Measurements from ENCODE around the gene DPPA3.
"Not testable (repeated sequence)": the region's sequence is repeated elsewhere in the genome, so short reads cannot be mapped to it uniquely, and the experiment has no call there.

Gene DPPA3

DNA sequence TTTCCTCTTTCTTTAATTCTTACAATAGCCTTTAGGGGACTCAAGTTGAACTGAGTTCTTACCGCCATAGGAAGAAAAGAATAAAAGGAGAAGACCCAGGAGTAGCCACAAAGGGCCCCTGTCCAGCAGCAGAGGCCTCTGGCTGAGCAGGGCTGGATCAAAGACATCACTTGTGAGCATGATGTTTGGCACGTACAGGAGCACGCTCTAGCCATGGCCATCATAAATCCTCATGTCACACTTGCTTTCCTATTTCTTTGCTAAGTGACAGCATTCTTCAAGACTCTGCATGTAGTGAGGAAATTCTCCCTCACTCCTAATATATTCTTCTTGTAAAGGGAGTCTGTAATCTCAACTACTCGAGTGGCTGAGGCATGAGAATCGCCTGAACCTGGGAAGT is 20.3 kb downstream of the DPPA3 start:
- DNase-seq: no peak

DNA sequence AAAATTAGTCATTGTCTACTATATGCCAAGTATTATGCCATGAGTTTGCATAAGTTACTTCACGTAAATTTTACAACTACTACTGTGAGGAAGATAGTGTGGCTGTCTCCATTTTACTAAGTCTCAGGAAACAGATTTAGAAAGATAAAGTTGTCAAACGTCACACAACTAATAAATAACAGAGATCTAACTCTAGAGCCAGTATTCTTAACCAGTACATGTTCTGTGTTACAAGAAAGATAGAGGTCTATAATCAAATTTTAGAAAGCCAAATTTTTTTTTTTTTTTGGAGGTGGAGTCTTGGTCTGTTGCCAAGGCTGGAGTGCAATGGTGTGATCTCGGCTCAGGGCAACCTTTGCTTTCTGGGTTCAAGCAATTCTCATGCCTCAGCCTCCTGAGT is 21.8 kb downstream of the DPPA3 start:
- no peak for DNase-seq

DNA sequence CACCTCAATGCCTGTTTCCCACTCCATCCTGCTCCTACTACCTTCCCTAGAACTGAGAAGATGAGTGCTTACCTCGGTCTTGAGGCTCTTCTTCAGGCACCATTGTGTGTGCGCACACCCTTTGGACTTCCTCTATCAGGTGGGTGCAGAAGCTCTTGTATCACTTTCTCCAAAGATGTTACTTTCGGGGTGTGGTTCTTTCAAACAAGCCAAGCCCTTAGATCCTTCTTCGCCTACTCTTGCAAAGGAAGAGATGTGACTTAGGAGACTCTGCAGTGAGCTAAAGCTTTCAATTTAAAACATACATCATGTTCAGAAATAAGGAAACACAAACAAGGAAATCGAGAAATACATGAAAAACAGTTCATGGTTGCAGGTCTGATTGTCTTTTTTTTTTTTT is 36.0 kb downstream of the DPPA3 start, which contains the start of gene CLEC4C:
Gene CLEC4C (minus strand): TSS at position 130 of the 400 bp plus-strand sequence. CDS start 27 bp downstream, at position 103.
- no peak for DNase-seq

DNA sequence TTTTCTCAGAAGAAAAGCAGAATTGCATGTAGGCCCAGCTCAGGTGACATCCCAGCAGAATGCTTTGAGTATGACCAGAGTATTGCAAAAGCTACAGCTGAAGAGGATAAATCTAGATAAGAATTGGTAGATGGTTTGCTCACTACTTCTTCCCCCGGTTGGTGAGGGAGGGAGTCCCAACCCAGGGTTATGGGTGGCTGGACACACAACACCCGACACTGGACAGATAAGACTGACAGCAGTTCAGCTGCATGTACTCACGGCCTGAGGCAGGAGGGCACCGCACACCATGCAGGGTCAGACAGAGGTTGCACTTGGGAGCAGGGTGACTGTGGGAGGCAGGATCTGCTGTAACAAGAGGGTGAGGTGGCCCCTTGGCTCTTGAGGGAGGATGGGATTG is 37.6 kb downstream of the DPPA3 start:
- no peak for DNase-seq

DNA sequence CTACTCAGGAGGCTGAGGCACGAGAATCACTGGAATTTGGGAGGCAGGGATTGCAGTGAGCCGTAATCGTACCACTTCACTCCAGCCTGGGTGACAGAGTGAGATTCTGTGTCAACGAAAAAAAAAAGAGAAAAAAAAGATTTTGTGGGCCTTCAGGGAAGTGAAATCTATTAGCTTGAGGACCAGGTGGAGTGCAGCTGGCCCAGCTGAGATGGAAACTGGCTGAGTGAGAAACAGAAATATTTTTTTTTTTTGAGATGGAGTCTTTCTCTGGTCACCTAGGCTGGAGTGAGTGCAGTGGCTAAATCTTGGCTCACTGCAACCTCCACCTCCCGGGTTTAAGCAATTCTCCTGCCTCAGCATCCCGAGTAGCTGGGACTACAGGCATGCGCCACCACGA is 38.2 kb downstream of the DPPA3 start:
- no peak for DNase-seq

DNA sequence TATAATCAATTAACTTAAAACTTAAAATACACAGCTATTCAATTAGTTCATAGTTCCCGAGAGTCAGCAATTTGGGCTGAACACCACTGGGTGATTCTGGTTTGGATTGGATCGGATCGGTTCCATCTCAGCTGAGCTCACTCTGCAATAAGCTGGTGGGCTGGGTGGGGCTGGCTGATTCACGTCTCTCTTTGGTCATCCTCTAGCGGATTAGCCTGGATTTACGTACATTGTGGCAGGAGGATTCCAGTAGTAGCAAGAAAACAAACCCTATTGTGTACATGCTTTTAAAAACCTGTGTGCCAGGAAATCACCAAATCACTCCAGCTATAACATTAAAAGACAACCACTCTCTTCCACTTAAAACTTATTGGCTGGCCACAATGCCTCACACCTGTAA is 39.1 kb downstream of the DPPA3 start:
- DNase-seq: no peak

DNA sequence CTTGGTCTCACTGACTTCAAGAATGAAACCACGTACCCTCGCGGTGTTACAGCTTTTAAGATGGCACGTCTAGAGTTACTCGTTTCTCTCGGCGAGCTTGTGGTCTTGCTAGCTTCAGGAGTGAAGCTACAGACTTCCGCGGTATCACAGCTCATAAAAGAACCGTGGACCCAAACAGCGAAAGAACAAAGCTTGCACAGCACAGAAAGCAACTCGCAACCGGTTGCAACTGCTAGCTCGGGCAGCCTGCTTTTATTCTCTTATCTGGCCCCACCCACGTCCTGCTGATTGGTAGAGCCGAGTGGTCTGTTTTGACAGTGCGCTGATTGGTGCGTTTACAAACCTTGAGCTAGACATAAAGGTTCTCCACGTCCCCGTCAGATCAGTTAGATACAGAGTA is 40.2 kb downstream of the DPPA3 start:
- DNase-seq: no peak

DNA sequence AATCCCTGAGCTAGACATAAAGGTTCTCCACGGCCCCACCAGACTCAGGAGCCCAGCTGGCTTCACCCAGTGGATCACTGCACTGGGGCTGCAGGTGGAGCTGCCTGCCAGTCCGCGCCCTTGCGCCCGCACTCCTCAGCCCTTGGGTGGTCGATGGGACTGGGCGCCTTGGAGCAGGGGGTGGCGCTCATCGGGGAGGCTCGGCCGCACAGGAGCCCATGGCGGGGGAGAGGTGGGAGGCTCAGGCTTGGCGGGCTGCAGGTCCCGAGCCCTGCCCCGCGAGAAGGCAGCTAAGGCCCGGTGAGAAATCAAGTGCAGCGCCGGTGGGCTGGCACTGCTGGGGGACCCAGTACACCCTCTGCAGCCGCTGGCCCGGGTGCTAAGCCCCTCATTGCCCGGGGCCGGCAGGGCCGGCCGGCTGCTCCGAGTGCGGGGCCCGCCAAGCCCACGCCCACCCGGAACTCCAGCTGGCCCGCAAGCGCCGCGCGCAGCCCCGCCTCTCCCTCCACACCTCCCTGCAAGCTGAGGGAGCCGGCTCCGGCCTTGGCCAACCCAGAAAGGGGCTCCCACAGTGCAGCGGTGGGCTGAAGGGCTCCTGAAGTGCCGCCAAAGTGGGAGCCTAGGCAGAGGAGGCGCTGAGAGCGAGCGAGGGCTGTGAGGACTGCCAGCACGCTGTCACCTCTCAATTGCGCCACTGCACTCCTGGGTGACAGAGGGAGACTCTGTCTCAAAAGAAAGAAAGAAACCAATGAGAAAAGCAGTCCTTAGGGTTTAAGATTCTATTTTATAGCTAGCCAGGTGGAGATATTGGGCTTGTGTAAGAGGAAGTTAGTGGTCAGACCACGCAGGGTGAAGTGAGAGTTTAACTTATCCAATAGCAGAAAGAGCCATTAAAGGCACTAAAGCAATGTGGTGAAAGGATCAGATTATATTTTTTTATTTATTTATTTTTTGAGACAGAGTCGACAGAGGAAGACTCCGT is 41.0 kb downstream of the DPPA3 start:
- DNase-seq: not testable (repeated sequence)

DNA sequence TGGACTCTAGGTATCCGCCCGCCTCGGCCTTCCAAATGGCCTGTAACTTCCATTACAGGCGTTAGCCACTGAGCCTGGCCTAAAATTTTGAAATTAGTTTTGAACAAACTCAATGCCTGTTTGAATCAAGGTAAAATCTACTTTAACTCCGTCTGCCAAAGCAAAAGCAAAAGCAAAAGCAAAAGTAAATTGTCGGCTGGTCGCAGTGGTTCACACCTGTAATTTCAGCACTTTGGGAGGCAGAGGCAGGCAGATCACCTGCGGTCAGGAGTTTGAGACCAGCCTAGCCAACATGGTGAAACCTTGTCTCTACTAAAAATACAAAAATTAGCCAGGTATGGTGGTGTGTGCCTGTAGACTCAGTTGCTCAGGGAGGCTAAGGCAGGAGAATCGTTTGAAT is 44.4 kb downstream of the DPPA3 start:
- not testable (repeated sequence) for DNase-seq

DNA sequence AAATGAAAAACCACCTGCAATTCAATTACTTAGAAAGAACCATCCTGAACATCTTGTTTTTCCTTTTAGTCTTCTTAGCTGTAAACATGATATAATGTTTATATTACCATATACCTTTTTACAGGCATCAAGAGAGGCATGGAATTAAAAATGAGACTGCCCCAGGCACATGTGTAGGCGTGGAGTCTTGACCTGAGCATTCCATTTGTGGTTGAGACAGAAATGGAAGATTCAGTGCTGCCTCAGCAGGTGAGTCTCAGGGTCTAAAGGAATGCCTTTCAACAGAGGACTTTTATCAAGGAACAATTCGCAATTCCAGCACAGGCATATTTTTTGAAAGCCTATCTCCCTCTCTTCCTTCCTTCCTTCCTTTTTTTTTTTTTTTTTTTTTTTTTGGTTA is 45.8 kb downstream of the DPPA3 start:
- no peak for DNase-seq

DNA sequence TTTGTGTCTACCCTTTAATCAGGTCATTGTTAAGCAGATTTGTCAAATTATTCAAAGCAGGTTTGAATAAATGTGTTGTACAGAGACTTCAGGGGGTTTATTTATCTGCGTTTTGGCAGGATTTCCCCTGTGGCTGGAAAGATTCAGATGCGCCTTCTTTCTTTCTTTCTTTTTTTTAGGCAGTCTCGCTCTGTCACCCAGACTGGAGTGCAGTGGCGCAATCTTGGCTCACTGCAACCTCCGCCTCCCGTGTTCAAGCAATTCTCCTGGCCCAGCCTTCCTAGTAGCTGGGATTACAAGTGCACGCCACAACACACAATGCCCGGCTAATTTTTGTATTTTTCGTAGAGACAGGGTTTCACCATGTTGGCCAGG is 47.5 kb downstream of the DPPA3 start:
- DNase-seq: no peak
